NCI-H345 treated with DMSO at 0.1 percent for 48 hours (cell line): ENCODE results near the gene MYZAP.

Experiments
- DNase-seq: peaks from one replicate; lab custom pipeline; 2025; ENCODE audit not compliant: unreplicated experiment; lab: John Stamatoyannopoulos, UW

MYZAP gene

GRCh38 chr15:57691082-57691481 is 99.4 kb downstream of the MYZAP start:
- no peak for DNase-seq

- no peak for DNase-seq
Observed at GRCh38 chr15:57692709-57693108, 101.0 kb downstream of the MYZAP start.

GRCh38 chr15:57694279-57694678 is 102.6 kb downstream of the MYZAP start:
- DNase-seq: no peak

GRCh38 chr15:57696146-57696545 is 104.4 kb downstream of the MYZAP start:
- no peak for DNase-seq

- DNase-seq: no peak
Observed at GRCh38 chr15:57697588-57697987, 105.9 kb downstream of the MYZAP start.

GRCh38 chr15:57698243-57698642 is 106.5 kb downstream of the MYZAP start:
- DNase-seq: no peak

GRCh38 chr15:57698991-57699390 is 107.3 kb downstream of the MYZAP start:
- DNase-seq: no peak

GRCh38 chr15:57703387-57703786 is 111.7 kb downstream of the MYZAP start:
- no peak for DNase-seq

- DNase-seq: no peak
Observed at GRCh38 chr15:57704441-57704840, 112.7 kb downstream of the MYZAP start.

GRCh38 chr15:57705746-57706404 is 114.2 kb downstream of the MYZAP start:
- no peak for DNase-seq

GRCh38 chr15:57706405-57707209 is 114.9 kb downstream of the MYZAP start, which contains the start of gene POLR2M:
Gene POLR2M (plus strand): TSS chr15:57706714. CDS start chr15:57706843, 129 bp downstream.
- peak; percentile 79 for DNase-seq

GRCh38 chr15:57708047-57708446 is 116.3 kb downstream of the MYZAP start:
- DNase-seq: no peak

- no peak for DNase-seq
Observed at GRCh38 chr15:57718309-57718708, 126.6 kb downstream of the MYZAP start.

- no peak for DNase-seq
Observed at GRCh38 chr15:57720867-57721266, 129.2 kb downstream of the MYZAP start.

- no peak for DNase-seq
Observed at GRCh38 chr15:57726411-57726810, 134.7 kb downstream of the MYZAP start.

- DNase-seq: no peak
Observed at GRCh38 chr15:57727031-57727430, 135.3 kb downstream of the MYZAP start.

GRCh38 chr15:57728436-57728835 is 136.7 kb downstream of the MYZAP start:
- no peak for DNase-seq

- no peak for DNase-seq
Observed at GRCh38 chr15:57730876-57731275, 139.2 kb downstream of the MYZAP start.

- no peak for DNase-seq
Observed at GRCh38 chr15:57731530-57732103, 139.9 kb downstream of the MYZAP start.

GRCh38 chr15:57732526-57733331 is 141.0 kb downstream of the MYZAP start:
- DNase-seq: peak; percentile 2

- no peak for DNase-seq
Observed at GRCh38 chr15:57734860-57735259, 143.2 kb downstream of the MYZAP start.
